HepG2 (cell line): ENCODE results near the gene TLNRD1. TPM values are rescaled to one million over a fixed set of nuclear protein-coding genes. Genes with fewer than 3 reads are reported as not detected.

Source experiments
- NR3C1 ChIP-seq: sonication (generic); formaldehyde crosslinking; IDR thresholded peaks from 2 replicates; pipeline ENCODE4 v1.4.0; 2020; ENCODE audit warnings: missing genetic modification reagents
- PCBP1 ChIP-seq: fragments of 200-400 bp; formaldehyde crosslinking; IDR thresholded peaks from 2 replicates; pipeline ENCODE4 v1.6.1; 2017; ENCODE audit warnings: mild to moderate bottlenecking, low read depth, low read length, borderline replicate concordance
- PITX1 ChIP-seq: sonication (generic); formaldehyde crosslinking; IDR thresholded peaks from 2 replicates; pipeline ENCODE4 v1.5.1; 2020; ENCODE audit warnings: mild to moderate bottlenecking, missing genetic modification reagents
- PTBP1 ChIP-seq: fragments of 200-400 bp; formaldehyde crosslinking; IDR thresholded peaks from 2 replicates; pipeline ENCODE4 v1.6.1; 2018; ENCODE audit warnings: low read length, low read depth; ENCODE audit not compliant: poor library complexity, severe bottlenecking
- SP140L ChIP-seq: sonication (generic); formaldehyde crosslinking; IDR thresholded peaks from 2 replicates; pipeline ENCODE4 v1.4.0; 2020; ENCODE audit warnings: missing genetic modification reagents, borderline replicate concordance
- SYNCRIP ChIP-seq: fragments of 200-400 bp; formaldehyde crosslinking; IDR thresholded peaks from 2 replicates; pipeline ENCODE4 v1.6.1; 2018; ENCODE audit warnings: mild to moderate bottlenecking, low read depth, low read length; ENCODE audit not compliant: insufficient read depth
- ZNF484 ChIP-seq: sonication (generic); formaldehyde crosslinking; IDR thresholded peaks from 2 replicates; pipeline ENCODE4 v1.5.1; 2020; ENCODE audit warnings: mild to moderate bottlenecking, low read depth, missing genetic modification reagents, borderline replicate concordance
- ZNF891 ChIP-seq: sonication (generic); formaldehyde crosslinking; IDR thresholded peaks from 2 replicates; pipeline ENCODE4 v1.5.0; 2020; ENCODE audit warnings: mild to moderate bottlenecking, missing genetic modification reagents
- polyA plus RNA-seq, 8 experiments: library from polyadenylated mRNA; depleted of rRNA in 3 of 8; stranded (reverse) in 7 of 8; unstranded in 1 of 8; fragments of >200 nt; fragmentation: Illumina TruSeq in 4 of 8; extraction: Trizol in 4 of 8; gene quantifications; 2 replicates each; pipeline versions ENCODE4 v1.2.1 to v1.2.3, GENCODE V29; 2011 to 2016; ENCODE audit warnings: low read depth in 4 of 8, missing spikeins in 1 of 8, mixed read lengths in 1 of 8; ENCODE audit not compliant: insufficient read depth in 1 of 8
- total RNA-seq, 5 experiments: library from RNA; depleted of rRNA; stranded (reverse); fragments of >200 nt; fragmentation: Illumina TruSeq; extraction: Trizol; gene quantifications; 2 replicates each; pipeline ENCODE4 v1.2.3, GENCODE V29; 2016; ENCODE audit warnings: low read depth in 1 of 5
- TF ChIP-seq, protein P1 (sequence below): sonication (generic); formaldehyde crosslinking; conservative IDR thresholded peaks from 2 replicates; pipeline ENCODE4 v1.4.0; 2020; ENCODE audit warnings: mild to moderate bottlenecking, missing genetic modification reagents, moderate library complexity
- TF ChIP-seq, protein P2 (sequence below): sonication (generic); formaldehyde crosslinking; IDR thresholded peaks from 2 replicates; pipeline ENCODE4 v1.9.0; 2022; ENCODE audit warnings: missing genetic modification reagents, mild to moderate bottlenecking, borderline replicate concordance

The TLNRD1 gene
- total and polyA plus RNA-seq, 2 of the 13 experiments (the other 11 are each of a cell fraction or from before 2014, with no cell fraction given), result 3.4 to 5.3 TPM

DNA sequence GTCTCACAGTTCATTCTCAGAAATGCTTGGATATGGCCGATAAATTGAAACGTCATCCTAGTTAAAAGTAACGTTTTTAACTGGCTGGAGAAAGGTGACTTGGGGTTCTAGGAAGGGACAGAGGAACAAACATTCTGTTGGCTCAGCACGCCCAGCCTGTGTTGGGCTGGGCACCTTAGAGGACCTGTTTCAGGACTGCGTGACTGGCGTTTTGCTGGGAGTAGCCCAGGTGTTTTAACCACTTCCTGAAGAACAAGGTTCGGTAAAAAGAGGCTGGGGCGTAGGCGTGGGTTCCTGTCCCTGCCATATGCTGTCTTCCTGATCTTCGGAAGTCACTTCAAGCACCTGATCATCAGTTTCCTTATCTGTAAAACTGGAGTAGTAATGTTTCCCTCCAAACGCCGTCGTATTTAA, 1.1 kb upstream of the TLNRD1 start (continued):
- TF ChIP-seq, protein P1, sequence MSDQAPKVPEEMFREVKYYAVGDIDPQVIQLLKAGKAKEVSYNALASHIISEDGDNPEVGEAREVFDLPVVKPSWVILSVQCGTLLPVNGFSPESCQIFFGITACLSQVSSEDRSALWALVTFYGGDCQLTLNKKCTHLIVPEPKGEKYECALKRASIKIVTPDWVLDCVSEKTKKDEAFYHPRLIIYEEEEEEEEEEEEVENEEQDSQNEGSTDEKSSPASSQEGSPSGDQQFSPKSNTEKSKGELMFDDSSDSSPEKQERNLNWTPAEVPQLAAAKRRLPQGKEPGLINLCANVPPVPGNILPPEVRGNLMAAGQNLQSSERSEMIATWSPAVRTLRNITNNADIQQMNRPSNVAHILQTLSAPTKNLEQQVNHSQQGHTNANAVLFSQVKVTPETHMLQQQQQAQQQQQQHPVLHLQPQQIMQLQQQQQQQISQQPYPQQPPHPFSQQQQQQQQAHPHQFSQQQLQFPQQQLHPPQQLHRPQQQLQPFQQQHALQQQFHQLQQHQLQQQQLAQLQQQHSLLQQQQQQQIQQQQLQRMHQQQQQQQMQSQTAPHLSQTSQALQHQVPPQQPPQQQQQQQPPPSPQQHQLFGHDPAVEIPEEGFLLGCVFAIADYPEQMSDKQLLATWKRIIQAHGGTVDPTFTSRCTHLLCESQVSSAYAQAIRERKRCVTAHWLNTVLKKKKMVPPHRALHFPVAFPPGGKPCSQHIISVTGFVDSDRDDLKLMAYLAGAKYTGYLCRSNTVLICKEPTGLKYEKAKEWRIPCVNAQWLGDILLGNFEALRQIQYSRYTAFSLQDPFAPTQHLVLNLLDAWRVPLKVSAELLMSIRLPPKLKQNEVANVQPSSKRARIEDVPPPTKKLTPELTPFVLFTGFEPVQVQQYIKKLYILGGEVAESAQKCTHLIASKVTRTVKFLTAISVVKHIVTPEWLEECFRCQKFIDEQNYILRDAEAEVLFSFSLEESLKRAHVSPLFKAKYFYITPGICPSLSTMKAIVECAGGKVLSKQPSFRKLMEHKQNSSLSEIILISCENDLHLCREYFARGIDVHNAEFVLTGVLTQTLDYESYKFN, result no peak
- TF ChIP-seq PCBP1 (no peak), PTBP1 (no peak), PITX1 (CRISPR knock-in tag) (no peak), SP140L (CRISPR knock-in tag) (no peak), NR3C1 (no peak), ZNF891 (CRISPR knock-in tag) (no peak), SYNCRIP (no peak), ZNF484 (CRISPR knock-in tag) (no peak)
- TF ChIP-seq, protein P2, sequence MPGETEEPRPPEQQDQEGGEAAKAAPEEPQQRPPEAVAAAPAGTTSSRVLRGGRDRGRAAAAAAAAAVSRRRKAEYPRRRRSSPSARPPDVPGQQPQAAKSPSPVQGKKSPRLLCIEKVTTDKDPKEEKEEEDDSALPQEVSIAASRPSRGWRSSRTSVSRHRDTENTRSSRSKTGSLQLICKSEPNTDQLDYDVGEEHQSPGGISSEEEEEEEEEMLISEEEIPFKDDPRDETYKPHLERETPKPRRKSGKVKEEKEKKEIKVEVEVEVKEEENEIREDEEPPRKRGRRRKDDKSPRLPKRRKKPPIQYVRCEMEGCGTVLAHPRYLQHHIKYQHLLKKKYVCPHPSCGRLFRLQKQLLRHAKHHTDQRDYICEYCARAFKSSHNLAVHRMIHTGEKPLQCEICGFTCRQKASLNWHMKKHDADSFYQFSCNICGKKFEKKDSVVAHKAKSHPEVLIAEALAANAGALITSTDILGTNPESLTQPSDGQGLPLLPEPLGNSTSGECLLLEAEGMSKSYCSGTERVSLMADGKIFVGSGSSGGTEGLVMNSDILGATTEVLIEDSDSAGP, result no peak
